NCI-H2029 treated with DMSO at 0.1 percent for 48 hours (cell line): Measurements from ENCODE around the gene PCNX4.

Source experiments
- DNase-seq: peaks from one replicate; lab custom pipeline; 2025; lab: John Stamatoyannopoulos, UW

PCNX4 gene

DNA sequence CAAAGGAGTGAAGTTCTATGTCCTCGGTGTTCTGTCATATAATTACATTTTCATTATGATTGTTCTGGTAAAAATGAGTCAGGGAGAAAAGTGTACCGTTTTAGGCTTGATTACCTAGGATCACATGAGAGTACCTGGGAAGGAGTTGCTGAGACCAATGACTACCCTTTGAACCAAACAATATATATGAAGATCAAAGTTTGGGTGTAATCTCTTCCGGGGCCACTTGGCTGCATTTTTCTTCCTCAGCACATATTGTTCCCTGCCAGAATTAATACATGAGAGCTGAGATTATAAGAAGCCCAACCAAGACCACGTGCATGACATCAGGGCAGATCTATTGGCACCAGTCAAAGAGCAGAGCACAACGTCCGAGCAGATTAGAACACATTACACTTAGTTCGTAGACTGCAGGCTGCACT lies 114.5 kb downstream of the PCNX4 start:
- no peak for DNase-seq

DNA sequence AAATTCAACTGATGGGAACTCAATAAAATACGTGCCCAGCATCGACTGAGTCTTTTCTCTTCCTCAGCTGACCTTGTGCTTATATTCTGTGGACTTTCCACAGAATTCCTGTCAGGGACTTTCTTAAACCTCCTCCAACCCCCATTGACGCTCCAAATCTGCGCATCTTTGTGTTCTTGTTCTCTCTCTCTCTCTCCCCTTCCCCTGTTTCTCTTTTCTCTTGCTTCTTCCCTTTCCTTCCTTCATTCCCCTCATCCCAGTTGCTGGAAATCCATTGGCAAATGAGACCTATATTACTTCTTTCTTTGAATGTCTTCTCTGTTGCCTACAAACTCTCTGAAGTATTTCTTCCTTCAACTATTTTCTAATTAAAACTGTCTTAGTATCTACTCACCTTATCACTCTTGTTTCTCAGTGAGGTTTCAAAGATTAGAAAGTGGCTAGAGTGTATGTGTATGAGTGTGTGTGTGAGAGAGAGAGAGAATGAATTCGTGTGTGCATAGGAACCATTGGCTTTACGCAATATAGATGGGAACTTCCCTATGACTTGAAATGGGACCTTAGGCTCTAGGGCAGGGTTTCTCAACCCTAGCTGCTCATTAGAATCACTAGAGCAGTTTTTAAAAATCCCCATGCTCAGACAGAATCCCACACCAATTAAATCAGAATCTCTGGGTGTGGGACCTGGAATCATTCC lies 115.3 kb downstream of the PCNX4 start:
- no peak for DNase-seq

DNA sequence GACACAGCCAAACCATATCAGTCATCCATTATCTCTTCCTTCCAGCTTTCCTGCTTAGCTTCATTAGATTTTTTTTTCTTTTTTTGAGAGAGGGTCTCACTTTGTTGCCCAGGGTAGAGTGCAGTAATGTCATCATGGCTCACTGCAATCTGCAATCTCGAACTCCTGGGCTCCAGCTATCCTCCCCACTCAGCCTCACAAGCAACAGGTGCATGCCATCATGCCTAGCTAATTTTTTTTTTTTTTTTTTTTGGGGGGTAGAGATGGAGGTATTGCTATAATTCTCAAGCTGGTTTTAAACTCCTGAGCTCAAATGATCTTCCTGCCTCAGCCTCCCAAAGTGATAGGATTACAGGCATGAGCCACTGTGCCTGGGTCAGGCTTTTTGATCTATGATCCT lies 119.0 kb downstream of the PCNX4 start:
- no peak for DNase-seq

DNA sequence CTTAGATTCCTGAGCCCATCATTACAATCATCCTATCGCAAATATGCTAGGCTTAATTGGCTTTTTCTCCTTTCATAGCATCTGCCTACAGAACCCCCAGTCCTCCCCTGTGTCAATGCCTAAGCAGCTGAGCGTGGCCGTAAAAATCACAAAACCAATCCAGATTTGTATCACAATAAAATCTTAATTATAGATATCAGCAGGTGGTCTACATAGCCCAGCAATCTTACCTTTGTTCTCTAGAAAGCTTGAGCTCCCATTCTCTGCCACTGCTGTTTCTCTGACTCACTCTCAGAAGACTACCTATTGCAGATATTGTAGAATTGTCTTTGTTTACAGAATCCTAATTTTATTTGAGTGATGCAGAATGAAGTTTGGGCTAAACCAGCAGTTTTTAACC lies 119.4 kb downstream of the PCNX4 start:
- DNase-seq: no peak

GRCh38 chr14:60212503-60213371 lies 121.0 kb downstream of the PCNX4 start:
- no peak for DNase-seq

DNA sequence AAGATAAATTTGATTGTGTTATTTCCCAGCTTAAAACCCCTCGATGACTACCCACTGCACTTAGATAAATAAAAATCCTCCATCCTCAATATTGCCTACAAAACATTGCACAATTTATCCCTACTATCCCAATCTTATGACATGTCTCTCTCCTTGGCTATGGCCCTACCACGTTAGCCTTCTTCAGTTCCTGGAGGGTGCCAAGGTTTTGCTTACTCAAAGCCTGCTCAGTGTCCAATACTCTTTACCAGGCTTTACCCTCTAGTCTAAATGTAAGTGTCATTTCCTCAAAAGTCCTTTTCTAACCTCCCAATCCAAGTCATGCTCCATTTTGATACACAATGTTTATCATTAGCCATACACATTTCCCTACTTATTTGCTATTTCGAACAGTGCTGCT lies 122.3 kb downstream of the PCNX4 start:
- DNase-seq: no peak

- DNase-seq: no peak
These were observed 122.8 kb downstream of the PCNX4 start for GRCh38 chr14:60214415-60215126.

DNA sequence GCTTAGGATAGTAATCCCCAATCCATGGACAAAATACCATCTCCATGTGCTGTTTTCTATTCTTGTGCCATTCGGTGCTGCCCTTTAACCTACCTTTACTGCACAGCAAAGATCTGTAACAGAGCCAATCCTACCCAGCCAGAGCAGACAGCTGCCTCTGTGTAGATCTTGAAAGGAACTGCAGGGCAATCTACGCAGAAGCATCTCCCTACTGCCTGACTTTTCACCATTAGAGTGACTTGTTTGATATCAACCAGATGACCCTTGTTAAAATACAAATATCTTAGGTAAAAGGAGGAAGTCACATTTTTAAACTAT lies 123.4 kb downstream of the PCNX4 start:
- DNase-seq: no peak

DNA sequence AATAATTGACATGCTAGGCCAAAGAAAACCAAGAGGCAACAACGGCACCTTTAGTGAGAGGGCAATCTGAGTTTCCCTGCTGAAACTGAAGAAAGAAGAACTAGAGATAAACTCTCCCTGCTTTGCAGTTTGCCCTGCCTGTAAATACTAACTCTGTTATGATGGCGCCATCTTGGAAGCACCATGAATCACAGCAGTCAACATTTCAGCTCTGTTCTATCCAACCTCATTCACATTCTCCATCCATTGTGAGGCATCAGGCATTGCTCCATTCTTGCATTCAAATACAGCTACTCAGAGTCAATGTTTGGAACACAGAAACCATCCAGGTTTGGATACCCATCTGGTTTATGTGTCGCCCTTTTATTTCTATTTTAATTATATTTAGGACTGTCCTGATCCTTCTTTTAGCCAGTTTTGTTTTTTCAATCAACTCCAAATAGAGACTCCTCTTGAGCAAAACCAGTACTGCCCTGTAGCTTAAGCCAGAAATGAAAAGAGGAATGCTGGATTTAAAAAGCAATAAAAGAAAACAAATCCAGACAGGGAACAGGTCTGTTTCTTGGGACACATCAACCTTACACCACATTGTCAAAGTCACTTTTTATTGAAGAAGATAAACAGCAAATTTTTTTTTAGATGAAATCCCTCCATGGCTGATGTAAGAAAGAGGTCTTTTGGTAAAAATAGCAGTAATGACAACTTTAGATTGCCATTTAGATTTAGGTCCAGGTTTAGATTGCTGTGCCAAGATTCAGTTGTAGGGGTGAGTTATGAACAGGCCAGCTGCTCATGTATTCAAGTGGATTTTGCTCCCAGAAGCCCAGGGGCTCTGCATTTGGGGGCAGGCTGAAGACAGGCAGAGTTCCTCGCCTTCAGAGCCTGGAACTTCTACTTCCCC lies 124.0 kb downstream of the PCNX4 start:
- no peak for DNase-seq

DNA sequence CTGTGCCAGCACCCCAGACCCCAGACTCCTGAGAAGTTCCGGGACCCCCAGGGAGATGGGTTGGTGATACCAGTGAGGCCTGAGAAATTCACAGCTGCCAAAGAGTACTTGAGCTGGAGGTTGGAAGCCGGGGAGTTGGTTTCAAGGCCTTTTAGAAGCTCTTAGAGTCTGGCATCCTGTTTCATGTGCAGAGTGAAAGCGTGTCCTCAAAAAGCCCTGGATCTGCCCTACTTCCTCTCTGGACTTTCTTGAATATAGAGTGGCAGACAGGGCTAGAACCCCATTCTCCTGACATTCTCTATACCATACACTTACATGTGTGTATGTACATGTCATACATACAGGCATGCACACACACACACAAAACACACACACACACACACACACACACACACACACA lies 126.0 kb downstream of the PCNX4 start:
- DNase-seq: no peak
